Natural killer cell (primary cell): ENCODE results near the gene LYPD1. TPM values are rescaled to one million over a fixed set of nuclear protein-coding genes. Genes with fewer than 3 reads are reported as not detected.

Source experiments
- ATAC-seq, 3 donors: fragments of 150-1000 bp in 2 of 3; fragments of 200-7000 bp in 1 of 3; cut with Tn5 transposase; 1 replicate in 1 of 3; 2 replicates in 2 of 3; pipeline ENCODE4 v1.10.0; 2021; ENCODE audit warnings: mild to moderate bottlenecking in 2 of 3, moderate library complexity in 2 of 3
- DNase-seq, 2 donors: peaks; one replicate each; pipeline versions ENCODE4 v3.0.0 to v3.0.0-alpha.2; 2013 to 2021; ENCODE audit warnings: mixed read lengths in 1 of 2
- H3K27ac ChIP-seq: one replicate; pipeline ENCODE4 v1.5.1; 2013; ENCODE audit warnings: mild to moderate bottlenecking, low read length
- H3K27me3 ChIP-seq: one replicate; pipeline ENCODE4 v1.6.1; 2013; ENCODE audit warnings: low read length; ENCODE audit not compliant: control insufficient read depth, insufficient read depth
- H3K36me3 ChIP-seq: one replicate; pipeline ENCODE4 v1.6.1; 2013; ENCODE audit warnings: low read length; ENCODE audit not compliant: control insufficient read depth, insufficient read depth
- H3K4me1 ChIP-seq: one replicate; pipeline ENCODE4 v1.6.1; 2013; ENCODE audit warnings: low read length; ENCODE audit not compliant: control insufficient read depth, insufficient read depth
- H3K4me3 ChIP-seq: one replicate; pipeline ENCODE4 v1.5.1; 2013; ENCODE audit warnings: low read length
- H3K9me3 ChIP-seq: one replicate; pipeline ENCODE4 v1.6.1; 2013; ENCODE audit warnings: low read length; ENCODE audit not compliant: control insufficient read depth, insufficient read depth
- H3K27ac Mint-ChIP-seq, 2 donors: one replicate each; pipeline ENCODE4 v1.8.0; 2022; ENCODE audit warnings: mild to moderate bottlenecking in 2 of 2, mixed read lengths in 2 of 2, moderate library complexity in 1 of 2
- H3K27me3 Mint-ChIP-seq, 2 donors: one replicate each; pipeline ENCODE4 v1.8.0; 2022; ENCODE audit warnings: low read depth in 2 of 2, mixed read lengths in 2 of 2
- H3K36me3 Mint-ChIP-seq: one replicate; pipeline ENCODE4 v1.8.0; 2022; ENCODE audit warnings: mixed read lengths
- H3K4me1 Mint-ChIP-seq, 2 donors: one replicate each; pipeline ENCODE4 v1.8.0; 2022; ENCODE audit warnings: mixed read lengths in 2 of 2
- H3K4me3 Mint-ChIP-seq: one replicate; pipeline ENCODE4 v1.8.0; 2022; ENCODE audit warnings: mild to moderate bottlenecking, moderate library complexity, mixed read lengths
- H3K9me3 Mint-ChIP-seq, 2 donors: one replicate each; pipeline ENCODE4 v1.8.0; 2022; ENCODE audit warnings: mixed read lengths in 2 of 2
- WGBS: methylation state at CpG from one replicate; pipeline ENCODE4 v1.1.7; 2013; ENCODE audit warnings: missing lambda C conversion rate; ENCODE audit not compliant: insufficient coverage; 5-methylcytosine and 5-hydroxymethylcytosine counted together
- intact Hi-C: fragments of 100-400 bp; cut with micrococcal nuclease; formaldehyde crosslinking; loops from one replicate; pipeline ENCODE4 v1.14.2; 2022
- total RNA-seq, 4 donors: library from RNA; stranded (reverse); fragments of 120-200 nt in 1 of 4; gene quantifications; one replicate each; pipeline versions ENCODE4 v1.2.3 to v1.2.4, GENCODE V29; 2013 to 2022
- TF ChIP-seq, protein P1 (sequence below): fragments of 200-600 bp; IDR thresholded peaks from one replicate; pipeline ENCODE4 v1.8.0; 2022; ENCODE audit warnings: antibody characterized with exemption

The LYPD1 gene
- total RNA-seq, 3 donors from 2014 or later (not counting 1 experiment from before 2014, with no cell fraction given), result not detected

DNA sequence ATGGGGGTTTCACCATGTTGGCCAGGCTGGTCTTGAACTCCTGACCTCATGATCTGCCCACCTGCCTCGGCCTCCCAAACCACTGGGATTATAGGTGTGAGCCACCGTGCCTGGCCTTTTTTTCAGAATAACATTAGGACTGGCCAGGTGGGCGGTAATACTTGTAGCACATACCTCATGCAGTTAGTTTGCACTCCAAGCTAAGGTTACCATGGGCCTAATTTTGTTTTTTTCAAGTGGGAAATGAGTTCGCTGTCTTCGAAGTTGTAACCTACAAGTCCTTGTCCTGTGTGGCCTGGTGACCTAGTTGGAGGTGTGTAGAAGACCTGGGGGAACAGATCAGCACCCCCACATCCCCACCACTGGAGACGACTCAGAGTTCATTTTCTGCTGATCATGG lies 74.8 kb downstream of the LYPD1 start:
- intact Hi-C loops, result no loop called here
- no peak overlapping the region for H3K27ac Mint-ChIP-seq
- H3K27me3 Mint-ChIP-seq, result no peaks in the 10 kb centered on the region
- WGBS, result 85% methylated on average over 3 of the region's 6 CpGs
- no peak overlapping the region for H3K4me3 Mint-ChIP-seq
- TF ChIP-seq, protein P1, sequence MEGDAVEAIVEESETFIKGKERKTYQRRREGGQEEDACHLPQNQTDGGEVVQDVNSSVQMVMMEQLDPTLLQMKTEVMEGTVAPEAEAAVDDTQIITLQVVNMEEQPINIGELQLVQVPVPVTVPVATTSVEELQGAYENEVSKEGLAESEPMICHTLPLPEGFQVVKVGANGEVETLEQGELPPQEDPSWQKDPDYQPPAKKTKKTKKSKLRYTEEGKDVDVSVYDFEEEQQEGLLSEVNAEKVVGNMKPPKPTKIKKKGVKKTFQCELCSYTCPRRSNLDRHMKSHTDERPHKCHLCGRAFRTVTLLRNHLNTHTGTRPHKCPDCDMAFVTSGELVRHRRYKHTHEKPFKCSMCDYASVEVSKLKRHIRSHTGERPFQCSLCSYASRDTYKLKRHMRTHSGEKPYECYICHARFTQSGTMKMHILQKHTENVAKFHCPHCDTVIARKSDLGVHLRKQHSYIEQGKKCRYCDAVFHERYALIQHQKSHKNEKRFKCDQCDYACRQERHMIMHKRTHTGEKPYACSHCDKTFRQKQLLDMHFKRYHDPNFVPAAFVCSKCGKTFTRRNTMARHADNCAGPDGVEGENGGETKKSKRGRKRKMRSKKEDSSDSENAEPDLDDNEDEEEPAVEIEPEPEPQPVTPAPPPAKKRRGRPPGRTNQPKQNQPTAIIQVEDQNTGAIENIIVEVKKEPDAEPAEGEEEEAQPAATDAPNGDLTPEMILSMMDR, result no peak
- DNase-seq, result no peak
- Histone ChIP-seq H3K36me3 (no peaks in the 10 kb centered on the region), H3K27me3 (no peaks in the 10 kb centered on the region), H3K4me1 (no peaks in the 10 kb centered on the region), H3K9me3 (peaks cover 2% of the 10 kb centered on the region), H3K27ac (no peak overlapping the region), H3K4me3 (no peak overlapping the region)
- H3K36me3 Mint-ChIP-seq, result no peaks in the 10 kb centered on the region
- ATAC-seq, result no peak
- H3K4me1 Mint-ChIP-seq, result no peaks in the 10 kb centered on the region
- peaks cover 5 to 17% of the 10 kb centered on the region in 2 donors for H3K9me3 Mint-ChIP-seq
